Upper lobe of left lung (tissue), 6 donors: ENCODE results near the gene FBXW5. TPM values are rescaled to one million over a fixed set of nuclear protein-coding genes. Genes with fewer than 3 reads are reported as not detected.

ENCODE experiments used
- ATAC-seq, 2 donors: fragments of 200-7000 bp; cut with Tn5 transposase; one replicate each; pipeline ENCODE4 v1.9.1; 2022; ENCODE audit warnings: mild to moderate bottlenecking in 2 of 2, moderate library complexity in 2 of 2; ENCODE audit not compliant: low FRiP score in 2 of 2
- DNase-seq, 2 donors: peaks; one replicate each; pipeline ENCODE4 v3.0.0-alpha.2; 2019 to 2020
- H3K27ac ChIP-seq, 4 donors: fragments of 200-600 bp; sonication (generic); one replicate each; pipeline ENCODE4 v1.5.1; 2016 to 2019
- H3K27me3 ChIP-seq, 4 donors: fragments of 200-600 bp; sonication (generic); one replicate each; pipeline ENCODE4 v1.5.1; 2017 to 2019
- H3K36me3 ChIP-seq, 4 donors: fragments of 200-600 bp; sonication (generic); one replicate each; pipeline ENCODE4 v1.5.1; 2016 to 2019
- H3K4me1 ChIP-seq, 4 donors: fragments of 200-600 bp; sonication (generic); one replicate each; pipeline ENCODE4 v1.5.1; 2018 to 2019
- H3K4me3 ChIP-seq, 4 donors: fragments of 200-600 bp; sonication (generic); one replicate each; pipeline ENCODE4 v1.5.1; 2017 to 2019; ENCODE audit warnings: mild to moderate bottlenecking in 2 of 4, moderate library complexity in 1 of 4
- H3K9me3 ChIP-seq, 4 donors: fragments of 200-600 bp; sonication (generic); one replicate each; pipeline ENCODE4 v1.5.1; 2018 to 2019
- CTCF ChIP-seq, 6 experiments: fragments of 450-650 bp in 4 of 6; fragments of 200-600 bp in 2 of 6; sonication (generic) in 2 of 6; IDR thresholded peaks; one replicate each; pipeline ENCODE4 v1.5.1; 2016 to 2019; ENCODE audit warnings: antibody characterized with exemption in 6 of 6
- EP300 ChIP-seq, 4 donors: sonication (generic); formaldehyde crosslinking; IDR thresholded peaks; one replicate each; pipeline ENCODE4 v1.5.1; 2017; ENCODE audit warnings: antibody characterized with exemption in 4 of 4, control low read depth in 2 of 4
- POLR2A ChIP-seq, 4 donors: fragments of 450-650 bp; IDR thresholded peaks; one replicate each; pipeline ENCODE4 v1.5.1; 2016 to 2017; ENCODE audit warnings: antibody characterized with exemption in 4 of 4, mild to moderate bottlenecking in 2 of 4
- POLR2AphosphoS5 ChIP-seq, 2 donors: sonication (generic); formaldehyde crosslinking; IDR thresholded peaks; one replicate each; pipeline ENCODE4 v1.5.1; 2017; ENCODE audit warnings: antibody characterized with exemption in 2 of 2
- WGBS, 2 donors: methylation state at CpG; one replicate each; pipeline ENCODE4 v1.1.5; 2017 to 2018; 5-methylcytosine and 5-hydroxymethylcytosine counted together
- total RNA-seq, 6 donors: library from RNA; depleted of rRNA in 4 of 6; stranded (reverse); fragments of >200 nt in 4 of 6; gene quantifications; one replicate each; pipeline versions ENCODE4 v1.1.0 to v1.2.1, GENCODE V29; 2016 to 2021
- donor health status: DM: no; HTN: no; CAD: no; lungs with moderate emphysema.
- donor health status: DM: no; HTN: yes; CAD: no; lungs with severe emphysema.

Gene FBXW5
- total RNA-seq, 6 donors from 2014 or later: 93.3 to 191 (median 153) TPM

GRCh38 chr9:136961279-136962065, 16.9 kb upstream of the FBXW5 start:
- Histone ChIP-seq H3K27ac (peak overlapping the region in 2 of 4 donors; percentile 15 to 18), H3K9me3 (no peaks in the 10 kb centered on the region), H3K27me3 (no peaks in the 10 kb centered on the region), H3K4me1 (peaks cover 7 to 28% (median 17%) of the 10 kb centered on the region in 4 donors), H3K4me3 (no peak overlapping the region), H3K36me3 (no peaks in the 10 kb centered on the region)
- TF ChIP-seq EP300 (IDR thresholded peaks at IDR 0.05): no peak
- no peak for TF ChIP-seq POLR2A (IDR thresholded peaks at IDR 0.05)
- no peak for TF ChIP-seq CTCF (IDR thresholded peaks at IDR 0.05)
- TF ChIP-seq POLR2AphosphoS5 (IDR thresholded peaks at IDR 0.05): no peak
- DNase-seq (peak in 1 of 2 donors; percentile 77), ATAC-seq (peak in 1 of 2 donors; percentile 47)
- 73 to 80% methylated on average over 7 to 21 of the region's 23 CpGs for WGBS, 2 donors

- H3K9me3 ChIP-seq: no peaks in the 10 kb centered on the region
- 86 to 90% methylated on average over 2 to 11 of the region's 15 CpGs for WGBS, 2 donors
- no peak for ATAC-seq
Measured at GRCh38 chr9:136960938-136961275, 16.4 kb upstream of the FBXW5 start.

GRCh38 chr9:136960212-136960937, 15.8 kb upstream of the FBXW5 start:
- ATAC-seq (no peak), DNase-seq (peak in 1 of 2 donors; percentile 44)
- Histone ChIP-seq H3K4me1 (peaks cover 6 to 19% (median 12%) of the 10 kb centered on the region in 4 donors), H3K9me3 (no peaks in the 10 kb centered on the region), H3K36me3 (no peaks in the 10 kb centered on the region), H3K27me3 (no peaks in the 10 kb centered on the region), H3K4me3 (no peak overlapping the region), H3K27ac (peak overlapping the region in 2 of 4 donors; percentile 54)
- WGBS, 2 donors: 72 to 74% methylated on average over 10 to 18 of the region's 19 CpGs
- no peak for TF ChIP-seq POLR2AphosphoS5 (IDR thresholded peaks at IDR 0.05)
- no peak for TF ChIP-seq CTCF (IDR thresholded peaks at IDR 0.05)
- TF ChIP-seq EP300 (IDR thresholded peaks at IDR 0.05): no peak
- no peak for TF ChIP-seq POLR2A (IDR thresholded peaks at IDR 0.05)

More at GRCh38 chr9:136960938-136961275, 16.4 kb upstream of the FBXW5 start:
- H3K36me3 ChIP-seq: no peaks in the 10 kb centered on the region
- TF ChIP-seq POLR2AphosphoS5 (IDR thresholded peaks at IDR 0.05) (no peak), CTCF (IDR thresholded peaks at IDR 0.05) (no peak), EP300 (IDR thresholded peaks at IDR 0.05) (no peak), POLR2A (IDR thresholded peaks at IDR 0.05) (no peak)
- H3K27ac ChIP-seq: peak overlapping the region in 2 of 4 donors; percentile 15 to 18
- H3K27me3 ChIP-seq: no peaks in the 10 kb centered on the region
- H3K4me3 ChIP-seq: no peak overlapping the region
- DNase-seq: peak in 1 of 2 donors; percentile 67
- H3K4me1 ChIP-seq: peaks cover 6 to 23% (median 12%) of the 10 kb centered on the region in 4 donors

GRCh38 chr9:136958898-136959850, 14.6 kb upstream of the FBXW5 start:
- ATAC-seq: no peak
- no peaks in the 10 kb centered on the region for H3K27me3 ChIP-seq
- peak overlapping the region in 2 of 4 donors; percentile 54 for H3K27ac ChIP-seq
- H3K36me3 ChIP-seq: no peaks in the 10 kb centered on the region
- TF ChIP-seq CTCF (IDR thresholded peaks at IDR 0.05) (no peak), POLR2AphosphoS5 (IDR thresholded peaks at IDR 0.05) (no peak), POLR2A (IDR thresholded peaks at IDR 0.05) (no peak), EP300 (IDR thresholded peaks at IDR 0.05) (no peak)
- no peak overlapping the region for H3K4me3 ChIP-seq
- peaks cover 2 to 13% (median 8%) of the 10 kb centered on the region in 4 donors for H3K4me1 ChIP-seq
- DNase-seq: peak in 1 of 2 donors; percentile 71
- no peaks in the 10 kb centered on the region for H3K9me3 ChIP-seq
- 87 to 91% methylated on average over 13 to 26 of the region's 28 CpGs for WGBS, 2 donors
